ENCODE measurements around the gene POLN.
A peak's percentile ranks its signal among the peaks of the same experiment; 100 is the strongest.

Gene POLN

GRCh38 chr4:2241410-2242353 is at the start of gene POLN, which contains the start of gene HAUS3:
Gene POLN, minus strand, starts transcription at chr4:2242121. Its CDS starts 12,890 bp downstream, at chr4:2229231.
Gene HAUS3, minus strand, starts transcription at chr4:2242121. Its CDS starts 1,175 bp downstream, at chr4:2240946.
- TF ChIP-seq POLR2A (IDR thresholded peaks at IDR 0.05; ENCODE audit: low read depth, low read length) = peak; percentile 91
- FAIRE-seq (no peak), DNase-seq (ENCODE audit: insufficient read length, low spot score) (peak; percentile 93)

- TF ChIP-seq POLR2A (IDR thresholded peaks at IDR 0.05; ENCODE audit: low read depth, low read length) = no peak
- no peak for DNase-seq (ENCODE audit: insufficient read length, low spot score)
- FAIRE-seq = no peak
These were observed 49.2 kb upstream of the POLN start for GRCh38 chr4:2290974-2291704.

GRCh38 chr4:2290488-2290887 is 48.6 kb upstream of the POLN start:
- FAIRE-seq (no peak), DNase-seq (ENCODE audit: insufficient read length, low spot score) (no peak)
- TF ChIP-seq POLR2A (IDR thresholded peaks at IDR 0.05; ENCODE audit: low read depth, low read length) = no peak

GRCh38 chr4:2289955-2290333 is 48.0 kb upstream of the POLN start:
- FAIRE-seq (no peak), DNase-seq (ENCODE audit: insufficient read length, low spot score) (no peak)
- no peak for TF ChIP-seq POLR2A (IDR thresholded peaks at IDR 0.05; ENCODE audit: low read depth, low read length)

GRCh38 chr4:2289311-2289954 is 47.5 kb upstream of the POLN start:
- DNase-seq (ENCODE audit: insufficient read length, low spot score) (no peak), FAIRE-seq (no peak)
- no peak for TF ChIP-seq POLR2A (IDR thresholded peaks at IDR 0.05; ENCODE audit: low read depth, low read length)

GRCh38 chr4:2288051-2288541 is 46.2 kb upstream of the POLN start:
- no peak for DNase-seq (ENCODE audit: insufficient read length, low spot score)
- FAIRE-seq = no peak
- TF ChIP-seq POLR2A (IDR thresholded peaks at IDR 0.05; ENCODE audit: low read depth, low read length) = no peak

- no peak for FAIRE-seq
- TF ChIP-seq POLR2A (IDR thresholded peaks at IDR 0.05; ENCODE audit: low read depth, low read length) = no peak
These were observed 45.6 kb upstream of the POLN start for GRCh38 chr4:2287594-2287915.

GRCh38 chr4:2286904-2287593 is 45.1 kb upstream of the POLN start:
- DNase-seq (ENCODE audit: insufficient read length, low spot score) (no peak), FAIRE-seq (no peak)
- no peak for TF ChIP-seq POLR2A (IDR thresholded peaks at IDR 0.05; ENCODE audit: low read depth, low read length)

More at GRCh38 chr4:2287594-2287915, 45.6 kb upstream of the POLN start:
- no peak for DNase-seq (ENCODE audit: insufficient read length, low spot score)

GRCh38 chr4:2285613-2286381 is 43.9 kb upstream of the POLN start:
- no peak for TF ChIP-seq POLR2A (IDR thresholded peaks at IDR 0.05; ENCODE audit: low read depth, low read length)
- no peak for FAIRE-seq
- no peak for DNase-seq (ENCODE audit: insufficient read length, low spot score)

- DNase-seq (ENCODE audit: insufficient read length, low spot score) (no peak), FAIRE-seq (no peak)
- TF ChIP-seq POLR2A (IDR thresholded peaks at IDR 0.05; ENCODE audit: low read depth, low read length) = no peak
These were observed 43.2 kb upstream of the POLN start for GRCh38 chr4:2284934-2285612.

- no peak for TF ChIP-seq POLR2A (IDR thresholded peaks at IDR 0.05; ENCODE audit: low read depth, low read length)
- FAIRE-seq = no peak
- DNase-seq (ENCODE audit: insufficient read length, low spot score) = no peak
These were observed 42.4 kb upstream of the POLN start for GRCh38 chr4:2284161-2284933.

Data from H54 (cell line).